ENCODE data around the gene DBNL.

Gene DBNL

GRCh38 chr7:44100458-44101302 is 56.2 kb downstream of the DBNL start:
- DNase-seq: no peak

GRCh38 chr7:44101303-44101965 is 56.9 kb downstream of the DBNL start:
- DNase-seq: no peak

GRCh38 chr7:44101966-44102845 is 57.7 kb downstream of the DBNL start:
- no peak for DNase-seq

- DNase-seq: no peak
These were observed 58.5 kb downstream of the DBNL start for GRCh38 chr7:44102846-44103565.

- DNase-seq: no peak
These were observed 59.0 kb downstream of the DBNL start for GRCh38 chr7:44103566-44103922.

GRCh38 chr7:44103923-44104859 is 59.7 kb downstream of the DBNL start, which contains the start of gene AEBP1:
AEBP1 (plus strand) TSS chr7:44104345; CDS start chr7:44104666, 321 bp downstream.
- no peak for DNase-seq

GRCh38 chr7:44104860-44105771 is 60.6 kb downstream of the DBNL start:
- no peak for DNase-seq

GRCh38 chr7:44105832-44106231 is 61.3 kb downstream of the DBNL start:
- DNase-seq: no peak

GRCh38 chr7:44106311-44107065 is 62.0 kb downstream of the DBNL start:
- DNase-seq: no peak

- DNase-seq: no peak
These were observed 62.8 kb downstream of the DBNL start for GRCh38 chr7:44107116-44107960.

- no peak for DNase-seq
These were observed 63.7 kb downstream of the DBNL start for GRCh38 chr7:44107961-44108767.

- no peak for DNase-seq
These were observed 64.6 kb downstream of the DBNL start for GRCh38 chr7:44108768-44109750.

GRCh38 chr7:44109991-44110390 is 65.5 kb downstream of the DBNL start:
- no peak for DNase-seq

- DNase-seq: no peak
These were observed 66.5 kb downstream of the DBNL start for GRCh38 chr7:44110719-44111635.

Measured in GDM1 (cell line).